Measurements from ENCODE around the gene OXER1.

DNA sequence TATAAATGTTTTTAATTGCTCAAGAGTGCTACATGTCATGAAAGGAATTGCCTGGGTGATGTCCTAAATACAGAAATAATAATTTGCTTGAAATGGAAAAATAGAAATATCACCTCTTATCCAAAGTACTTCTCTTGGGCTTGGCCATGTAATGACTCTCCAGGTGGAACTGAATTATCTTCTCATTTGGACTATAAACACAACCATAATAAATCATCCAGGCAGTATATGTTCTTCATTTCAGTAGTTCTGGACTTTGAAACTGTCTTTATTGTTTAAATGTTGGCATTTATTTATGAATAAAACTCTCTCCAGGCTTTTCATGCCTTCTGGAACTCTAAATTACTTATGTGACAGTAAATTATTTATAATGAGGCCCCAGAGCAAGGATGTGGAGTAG lies 40.5 kb downstream of the OXER1 start:
- TF ChIP-seq, protein P1, sequence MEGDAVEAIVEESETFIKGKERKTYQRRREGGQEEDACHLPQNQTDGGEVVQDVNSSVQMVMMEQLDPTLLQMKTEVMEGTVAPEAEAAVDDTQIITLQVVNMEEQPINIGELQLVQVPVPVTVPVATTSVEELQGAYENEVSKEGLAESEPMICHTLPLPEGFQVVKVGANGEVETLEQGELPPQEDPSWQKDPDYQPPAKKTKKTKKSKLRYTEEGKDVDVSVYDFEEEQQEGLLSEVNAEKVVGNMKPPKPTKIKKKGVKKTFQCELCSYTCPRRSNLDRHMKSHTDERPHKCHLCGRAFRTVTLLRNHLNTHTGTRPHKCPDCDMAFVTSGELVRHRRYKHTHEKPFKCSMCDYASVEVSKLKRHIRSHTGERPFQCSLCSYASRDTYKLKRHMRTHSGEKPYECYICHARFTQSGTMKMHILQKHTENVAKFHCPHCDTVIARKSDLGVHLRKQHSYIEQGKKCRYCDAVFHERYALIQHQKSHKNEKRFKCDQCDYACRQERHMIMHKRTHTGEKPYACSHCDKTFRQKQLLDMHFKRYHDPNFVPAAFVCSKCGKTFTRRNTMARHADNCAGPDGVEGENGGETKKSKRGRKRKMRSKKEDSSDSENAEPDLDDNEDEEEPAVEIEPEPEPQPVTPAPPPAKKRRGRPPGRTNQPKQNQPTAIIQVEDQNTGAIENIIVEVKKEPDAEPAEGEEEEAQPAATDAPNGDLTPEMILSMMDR (IDR thresholded peaks at IDR 0.05), result no peak
- TF ChIP-seq CBX2 (IDR thresholded peaks at IDR 0.05; ENCODE audit: borderline replicate concordance, low read depth) (no peak), EP300 (IDR thresholded peaks at IDR 0.05) (no peak), KDM1A (IDR thresholded peaks at IDR 0.05; ENCODE audit: low read depth) (no peak), ZNF302 (CRISPR knock-in tag; IDR thresholded peaks at IDR 0.05) (no peak), RAD21 (conservative IDR thresholded peaks at IDR 0.05 in 1 of 2, IDR thresholded peaks at IDR 0.05 in 1 of 2) (no peak), SMC3 (IDR thresholded peaks at IDR 0.05) (no peak), EHMT2 (IDR thresholded peaks at IDR 0.05; ENCODE audit: low read depth) (no peak)
- TF ChIP-seq, protein P2, sequence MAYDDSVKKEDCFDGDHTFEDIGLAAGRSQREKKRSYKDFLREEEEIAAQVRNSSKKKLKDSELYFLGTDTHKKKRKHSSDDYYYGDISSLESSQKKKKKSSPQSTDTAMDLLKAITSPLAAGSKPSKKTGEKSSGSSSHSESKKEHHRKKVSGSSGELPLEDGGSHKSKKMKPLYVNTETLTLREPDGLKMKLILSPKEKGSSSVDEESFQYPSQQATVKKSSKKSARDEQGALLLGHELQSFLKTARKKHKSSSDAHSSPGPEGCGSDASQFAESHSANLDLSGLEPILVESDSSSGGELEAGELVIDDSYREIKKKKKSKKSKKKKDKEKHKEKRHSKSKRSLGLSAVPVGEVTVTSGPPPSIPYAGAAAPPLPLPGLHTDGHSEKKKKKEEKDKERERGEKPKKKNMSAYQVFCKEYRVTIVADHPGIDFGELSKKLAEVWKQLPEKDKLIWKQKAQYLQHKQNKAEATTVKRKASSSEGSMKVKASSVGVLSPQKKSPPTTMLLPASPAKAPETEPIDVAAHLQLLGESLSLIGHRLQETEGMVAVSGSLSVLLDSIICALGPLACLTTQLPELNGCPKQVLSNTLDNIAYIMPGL (CRISPR knock-in tag; IDR thresholded peaks at IDR 0.05; ENCODE audit: borderline replicate concordance), result no peak
- TF ChIP-seq, protein P3, sequence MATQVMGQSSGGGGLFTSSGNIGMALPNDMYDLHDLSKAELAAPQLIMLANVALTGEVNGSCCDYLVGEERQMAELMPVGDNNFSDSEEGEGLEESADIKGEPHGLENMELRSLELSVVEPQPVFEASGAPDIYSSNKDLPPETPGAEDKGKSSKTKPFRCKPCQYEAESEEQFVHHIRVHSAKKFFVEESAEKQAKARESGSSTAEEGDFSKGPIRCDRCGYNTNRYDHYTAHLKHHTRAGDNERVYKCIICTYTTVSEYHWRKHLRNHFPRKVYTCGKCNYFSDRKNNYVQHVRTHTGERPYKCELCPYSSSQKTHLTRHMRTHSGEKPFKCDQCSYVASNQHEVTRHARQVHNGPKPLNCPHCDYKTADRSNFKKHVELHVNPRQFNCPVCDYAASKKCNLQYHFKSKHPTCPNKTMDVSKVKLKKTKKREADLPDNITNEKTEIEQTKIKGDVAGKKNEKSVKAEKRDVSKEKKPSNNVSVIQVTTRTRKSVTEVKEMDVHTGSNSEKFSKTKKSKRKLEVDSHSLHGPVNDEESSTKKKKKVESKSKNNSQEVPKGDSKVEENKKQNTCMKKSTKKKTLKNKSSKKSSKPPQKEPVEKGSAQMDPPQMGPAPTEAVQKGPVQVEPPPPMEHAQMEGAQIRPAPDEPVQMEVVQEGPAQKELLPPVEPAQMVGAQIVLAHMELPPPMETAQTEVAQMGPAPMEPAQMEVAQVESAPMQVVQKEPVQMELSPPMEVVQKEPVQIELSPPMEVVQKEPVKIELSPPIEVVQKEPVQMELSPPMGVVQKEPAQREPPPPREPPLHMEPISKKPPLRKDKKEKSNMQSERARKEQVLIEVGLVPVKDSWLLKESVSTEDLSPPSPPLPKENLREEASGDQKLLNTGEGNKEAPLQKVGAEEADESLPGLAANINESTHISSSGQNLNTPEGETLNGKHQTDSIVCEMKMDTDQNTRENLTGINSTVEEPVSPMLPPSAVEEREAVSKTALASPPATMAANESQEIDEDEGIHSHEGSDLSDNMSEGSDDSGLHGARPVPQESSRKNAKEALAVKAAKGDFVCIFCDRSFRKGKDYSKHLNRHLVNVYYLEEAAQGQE (IDR thresholded peaks at IDR 0.05), result no peak
